ENCODE data around the gene CSMD2.

DNA sequence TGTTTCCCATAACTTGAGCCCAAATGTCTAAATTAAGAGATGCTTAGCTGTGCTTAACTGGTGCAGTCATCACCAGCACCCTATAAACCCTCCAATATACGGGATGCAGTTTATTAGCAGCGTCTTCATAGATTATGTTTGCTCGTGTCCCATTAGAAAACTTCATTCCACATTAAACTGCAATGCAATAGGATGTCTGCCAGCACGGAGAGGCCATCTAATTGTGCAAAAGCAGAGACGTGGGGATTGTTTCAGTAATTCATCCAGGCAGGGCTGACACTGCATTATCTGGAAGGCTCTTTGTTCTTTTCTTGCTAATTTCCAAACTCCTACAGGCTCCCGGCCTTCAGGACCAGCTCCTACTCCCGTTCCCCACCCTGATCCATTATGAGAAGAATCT lies 89.5 kb downstream of the CSMD2 start:
- TF ChIP-seq CTCF (conservative IDR thresholded peaks at IDR 0.05; ENCODE audit: low read depth, low read length) (no peak), POLR2A (IDR thresholded peaks at IDR 0.05; ENCODE audit: low read depth, low read length) (no peak), FOS (IDR thresholded peaks at IDR 0.05; ENCODE audit: low read depth, low read length) (no peak), RFX5 (IDR thresholded peaks at IDR 0.05; ENCODE audit: low read depth, low read length) (no peak), MXI1 (IDR thresholded peaks at IDR 0.05; ENCODE audit: borderline replicate concordance, low read depth, low read length) (no peak), ELK1 (IDR thresholded peaks at IDR 0.05; ENCODE audit: borderline replicate concordance, low read depth, low read length) (no peak), RAD21 (IDR thresholded peaks at IDR 0.05; ENCODE audit: low read length) (no peak), BHLHE40 (IDR thresholded peaks at IDR 0.05; ENCODE audit: low read depth, low read length) (no peak), SMC3 (IDR thresholded peaks at IDR 0.05; ENCODE audit: low read depth, low read length) (no peak), CEBPB (IDR thresholded peaks at IDR 0.05; ENCODE audit: low read depth, low read length) (no peak), MAZ (IDR thresholded peaks at IDR 0.05; ENCODE audit: borderline replicate concordance, low read depth, low read length) (no peak)
